Activated T-helper 1 cell treated with anti-CD3 and anti-CD28 coated beads, Interleukin-12 subunit alpha, Interleukin-12 subunit beta, Interleukin-2, Interleukin-4 antibody, amounts not matched to agents 30 ng/mL and 10 ng/mL and 1 ng/mL, durations not matched to agents 14 hours and 24 hours and 36 hours (primary cell): ENCODE results near the gene RPN1. TPM values are rescaled to one million over a fixed set of nuclear protein-coding genes. Genes with fewer than 3 reads are reported as not detected.

ENCODE experiments used
- DNase-seq: peaks from one replicate; pipeline ENCODE4 v3.0.0; 2021; ENCODE audit warnings: low spot score
- H3K27ac Mint-ChIP-seq: one replicate; pipeline ENCODE4 v1.8.0; 2021; ENCODE audit warnings: mild to moderate bottlenecking, mixed read lengths
- H3K27me3 Mint-ChIP-seq: one replicate; pipeline ENCODE4 v1.8.0; 2022; ENCODE audit warnings: mild to moderate bottlenecking, moderate library complexity, mixed read lengths; ENCODE audit not compliant: insufficient read depth
- H3K36me3 Mint-ChIP-seq: one replicate; pipeline ENCODE4 v1.8.0; 2021; ENCODE audit warnings: low read depth, mixed read lengths
- H3K4me1 Mint-ChIP-seq: one replicate; pipeline ENCODE4 v1.8.0; 2021; ENCODE audit warnings: low read depth, mixed read lengths
- H3K4me3 Mint-ChIP-seq: one replicate; pipeline ENCODE4 v1.8.0; 2021; ENCODE audit warnings: mild to moderate bottlenecking, moderate library complexity, mixed read lengths
- H3K9me3 Mint-ChIP-seq: one replicate; pipeline ENCODE4 v1.8.0; 2021; ENCODE audit warnings: mixed read lengths
- intact Hi-C: fragments of 100-400 bp; cut with micrococcal nuclease; formaldehyde crosslinking; loops from one replicate; pipeline ENCODE4 v1.15.1; 2024
- total RNA-seq: library from RNA; stranded (reverse); gene quantifications from 2 replicates; pipeline ENCODE4 v1.2.3, GENCODE V29; 2022

The RPN1 gene
- total RNA-seq, 1 donor from 2014 or later, result 190 TPM

- H3K4me3 Mint-ChIP-seq, result no peak overlapping the region
- intact Hi-C loops, result no loop called here
- no peaks in the 10 kb centered on the region for H3K27me3 Mint-ChIP-seq
- H3K27ac Mint-ChIP-seq, result no peak overlapping the region
- H3K9me3 Mint-ChIP-seq, result no peaks in the 10 kb centered on the region
- peaks cover 12% of the 10 kb centered on the region for H3K4me1 Mint-ChIP-seq
- no peak for DNase-seq
- H3K36me3 Mint-ChIP-seq, result peaks cover 34% of the 10 kb centered on the region
Measured at GRCh38 chr3:128632301-128632700, 18.3 kb downstream of the RPN1 start.

GRCh38 chr3:128629936-128630335, 20.7 kb downstream of the RPN1 start:
- Mint-ChIP-seq H3K4me1 (peaks cover 12% of the 10 kb centered on the region), H3K36me3 (peaks cover 49% of the 10 kb centered on the region), H3K27me3 (no peaks in the 10 kb centered on the region), H3K9me3 (no peaks in the 10 kb centered on the region), H3K4me3 (no peak overlapping the region), H3K27ac (no peak overlapping the region)
- intact Hi-C loops, result no loop called here
- no peak for DNase-seq

- no peaks in the 10 kb centered on the region for H3K9me3 Mint-ChIP-seq
- H3K27ac Mint-ChIP-seq, result peak overlapping the region; percentile 1
- H3K4me1 Mint-ChIP-seq, result peaks cover 17% of the 10 kb centered on the region
- H3K4me3 Mint-ChIP-seq, result no peak overlapping the region
- intact Hi-C loops, result no loop called here
- no peak for DNase-seq
- H3K36me3 Mint-ChIP-seq, result peaks cover 58% of the 10 kb centered on the region
- no peaks in the 10 kb centered on the region for H3K27me3 Mint-ChIP-seq
Measured at GRCh38 chr3:128625409-128625945, 25.1 kb downstream of the RPN1 start.

- H3K27me3 Mint-ChIP-seq, result no peaks in the 10 kb centered on the region
- peak overlapping the region; percentile 1 for H3K27ac Mint-ChIP-seq
Measured at GRCh38 chr3:128624526-128625138, 26.0 kb downstream of the RPN1 start.

GRCh38 chr3:128623762-128624176, 26.8 kb downstream of the RPN1 start:
- intact Hi-C loops, result no loop called here
- H3K27me3 Mint-ChIP-seq, result no peaks in the 10 kb centered on the region
- H3K4me1 Mint-ChIP-seq, result peaks cover 32% of the 10 kb centered on the region
- no peak for DNase-seq
- H3K27ac Mint-ChIP-seq, result no peak overlapping the region
- peaks cover 60% of the 10 kb centered on the region for H3K36me3 Mint-ChIP-seq
- H3K9me3 Mint-ChIP-seq, result no peaks in the 10 kb centered on the region
- no peak overlapping the region for H3K4me3 Mint-ChIP-seq

More at GRCh38 chr3:128624526-128625138, 26.0 kb downstream of the RPN1 start:
- H3K4me1 Mint-ChIP-seq, result peaks cover 23% of the 10 kb centered on the region
- H3K4me3 Mint-ChIP-seq, result no peak overlapping the region
- peaks cover 56% of the 10 kb centered on the region for H3K36me3 Mint-ChIP-seq
- no peak for DNase-seq
- intact Hi-C loops, result no loop called here
- no peaks in the 10 kb centered on the region for H3K9me3 Mint-ChIP-seq

- peaks cover 65% of the 10 kb centered on the region for H3K36me3 Mint-ChIP-seq
- peaks cover 39% of the 10 kb centered on the region for H3K4me1 Mint-ChIP-seq
- no peak overlapping the region for H3K27ac Mint-ChIP-seq
Measured at GRCh38 chr3:128621931-128622330, 28.7 kb downstream of the RPN1 start.

GRCh38 chr3:128621234-128621633, 29.4 kb downstream of the RPN1 start:
- H3K4me1 Mint-ChIP-seq, result peaks cover 39% of the 10 kb centered on the region
- DNase-seq, result no peak
- peaks cover 58% of the 10 kb centered on the region for H3K36me3 Mint-ChIP-seq
- intact Hi-C loops, result no loop called here
- H3K9me3 Mint-ChIP-seq, result no peaks in the 10 kb centered on the region
- no peak overlapping the region for H3K4me3 Mint-ChIP-seq
- no peak overlapping the region for H3K27ac Mint-ChIP-seq
- H3K27me3 Mint-ChIP-seq, result no peaks in the 10 kb centered on the region

More at GRCh38 chr3:128621931-128622330, 28.7 kb downstream of the RPN1 start:
- Mint-ChIP-seq H3K27me3 (no peaks in the 10 kb centered on the region), H3K9me3 (no peaks in the 10 kb centered on the region), H3K4me3 (no peak overlapping the region)
- DNase-seq, result no peak
- intact Hi-C loops, result no loop called here

GRCh38 chr3:128620268-128620691, 30.3 kb downstream of the RPN1 start:
- DNase-seq, result no peak
- Mint-ChIP-seq H3K27ac (peak overlapping the region; percentile 74), H3K4me3 (peak overlapping the region; percentile 46), H3K36me3 (peaks cover 50% of the 10 kb centered on the region), H3K4me1 (peaks cover 37% of the 10 kb centered on the region), H3K27me3 (no peaks in the 10 kb centered on the region), H3K9me3 (no peaks in the 10 kb centered on the region)
- intact Hi-C loops, result no loop called here

- intact Hi-C loops, result loop anchor here (1.0 to 5.0 kb wide), 4 partner anchors 169 to 567 kb away; partner anchors contain the start of gene SEC61A1
- peak overlapping the region; percentile 98 for H3K4me3 Mint-ChIP-seq
- peaks cover 41% of the 10 kb centered on the region for H3K36me3 Mint-ChIP-seq
- no peaks in the 10 kb centered on the region for H3K9me3 Mint-ChIP-seq
- DNase-seq, result no peak
- peaks cover 29% of the 10 kb centered on the region for H3K4me1 Mint-ChIP-seq
- H3K27ac Mint-ChIP-seq, result peak overlapping the region; percentile 97
- H3K27me3 Mint-ChIP-seq, result no peaks in the 10 kb centered on the region
Measured at GRCh38 chr3:128619146-128619890, 31.3 kb downstream of the RPN1 start.

- H3K27ac Mint-ChIP-seq, result peak overlapping the region; percentile 97
- intact Hi-C loops, result loop anchor here (2.0 to 5.0 kb wide), 2 partner anchors 176 to 499 kb away; no protein-coding TSS in a partner anchor
- peaks cover 36% of the 10 kb centered on the region for H3K36me3 Mint-ChIP-seq
- H3K4me3 Mint-ChIP-seq, result peak overlapping the region; percentile 98
- H3K4me1 Mint-ChIP-seq, result peaks cover 29% of the 10 kb centered on the region
- no peak for DNase-seq
- no peaks in the 10 kb centered on the region for H3K27me3 Mint-ChIP-seq
- no peaks in the 10 kb centered on the region for H3K9me3 Mint-ChIP-seq
Measured at GRCh38 chr3:128618398-128618726, 32.3 kb downstream of the RPN1 start.

GRCh38 chr3:128617557-128618397, 32.8 kb downstream of the RPN1 start:
- intact Hi-C loops, result loop anchor here (1.0 to 5.0 kb wide), 12 partner anchors 33 to 544 kb away; partner anchors contain the start of genes ACAD9, ISY1, RAB7A and RPN1
- DNase-seq, result peak; percentile 98
- Mint-ChIP-seq H3K4me3 (peak overlapping the region; percentile 98), H3K4me1 (peaks cover 29% of the 10 kb centered on the region), H3K27me3 (no peaks in the 10 kb centered on the region), H3K36me3 (peaks cover 36% of the 10 kb centered on the region), H3K9me3 (no peaks in the 10 kb centered on the region), H3K27ac (peak overlapping the region; percentile 97)

- H3K36me3 Mint-ChIP-seq, result peaks cover 35% of the 10 kb centered on the region
- peak overlapping the region; percentile 97 for H3K27ac Mint-ChIP-seq
- H3K9me3 Mint-ChIP-seq, result no peaks in the 10 kb centered on the region
- intact Hi-C loops, result loop anchor here (1.0 to 5.0 kb wide), 11 partner anchors 33 to 544 kb away; partner anchors contain the start of genes ACAD9, ISY1, RAB7A and RPN1
- no peaks in the 10 kb centered on the region for H3K27me3 Mint-ChIP-seq
- H3K4me3 Mint-ChIP-seq, result peak overlapping the region; percentile 98
- peaks cover 29% of the 10 kb centered on the region for H3K4me1 Mint-ChIP-seq
- DNase-seq, result no peak
Measured at GRCh38 chr3:128617270-128617556, 33.4 kb downstream of the RPN1 start.
